Heart left ventricle (tissue), 16 donors: ENCODE data around the gene THRAP3. TPM values are rescaled to one million over a fixed set of nuclear protein-coding genes. Genes with fewer than 3 reads are reported as not detected.

ENCODE experiments used
- ATAC-seq, 4 donors: fragments of 200-7000 bp; cut with Tn5 transposase; one replicate each; pipeline ENCODE4 v1.9.1; 2020 to 2022; ENCODE audit warnings: moderate library complexity in 4 of 4, mild to moderate bottlenecking in 3 of 4, moderate number of reproducible peaks in 1 of 4
- DNase-seq, 5 donors: peaks; one replicate each; pipeline ENCODE4 v3.0.0-alpha.2; 2020
- H3K27ac ChIP-seq, 12 donors: fragments of 200-600 bp; sonication (generic) in 4 of 12; one replicate each; pipeline versions ENCODE4 v1.5.0 to v1.8.0; 2016 to 2022; ENCODE audit warnings: mild to moderate bottlenecking in 2 of 12
- H3K27me3 ChIP-seq, 9 donors: fragments of 200-600 bp; sonication (generic) in 2 of 9; one replicate each; pipeline versions ENCODE4 v1.5.1 to v1.8.0; 2016 to 2022; ENCODE audit warnings: mild to moderate bottlenecking in 3 of 9
- H3K36me3 ChIP-seq, 9 donors: fragments of 200-600 bp; sonication (generic) in 2 of 9; one replicate each; pipeline versions ENCODE4 v1.5.0 to v1.8.0; 2018 to 2022; ENCODE audit warnings: mild to moderate bottlenecking in 2 of 9
- H3K4me1 ChIP-seq, 12 donors: fragments of 200-600 bp; sonication (generic) in 4 of 12; one replicate each; pipeline versions ENCODE4 v1.5.0 to v1.8.0; 2016 to 2022; ENCODE audit warnings: mild to moderate bottlenecking in 3 of 12
- H3K4me3 ChIP-seq, 12 donors: fragments of 200-600 bp; sonication (generic) in 4 of 12; one replicate each; pipeline versions ENCODE4 v1.5.0 to v1.8.0; 2017 to 2022; ENCODE audit warnings: mild to moderate bottlenecking in 9 of 12, moderate library complexity in 4 of 12
- H3K9me3 ChIP-seq, 12 donors: fragments of 200-600 bp; sonication (generic) in 4 of 12; one replicate each; pipeline versions ENCODE4 v1.5.0 to v1.8.0; 2016 to 2022; ENCODE audit warnings: mild to moderate bottlenecking in 1 of 12
- POLR2A ChIP-seq, 2 donors: fragments of 450-650 bp; IDR thresholded peaks; one replicate each; pipeline ENCODE4 v1.6.1; 2017; ENCODE audit warnings: antibody characterized with exemption in 2 of 2, mild to moderate bottlenecking in 2 of 2, moderate library complexity in 2 of 2
- WGBS, 4 donors: extraction: QIAGEN DNeasy Blood & Tissue Kit in 2 of 4; methylation state at CpG; one replicate each; pipeline versions ENCODE4 v1.1.5 to v1.1.7; 2013 to 2018; 5-methylcytosine and 5-hydroxymethylcytosine counted together
- intact Hi-C, 10 donors: fragments of 100-400 bp; cut with DNase I; formaldehyde crosslinking; loops; one replicate each; pipeline versions ENCODE4 v1.11.1 to v1.14.2; 2022
- polyA plus RNA-seq, 2 donors: library from polyadenylated mRNA; stranded (reverse); fragments of 200-250 nt; gene quantifications; one replicate each; pipeline ENCODE4 v1.2.3, GENCODE V29; 2013
- total RNA-seq, 9 donors: library from RNA; depleted of rRNA in 2 of 9; stranded (reverse); fragments of >200 nt in 2 of 9; fragmentation: NEBNext Ultra II Directional in 3 of 9; extraction: Animal tissue kit (Norgen Biotek cat#: 25700) in 3 of 9; gene quantifications; one replicate each; pipeline versions ENCODE4 v1.1.0 to v1.2.4, GENCODE V29; 2016 to 2023
- TF ChIP-seq, protein P1 (sequence below), 12 donors: fragments of 200-600 bp; sonication (generic) in 4 of 12; IDR thresholded peaks; one replicate each; pipeline versions ENCODE4 v1.5.0 to v1.8.0; 2018 to 2022; ENCODE audit warnings: antibody characterized with exemption in 12 of 12, mild to moderate bottlenecking in 5 of 12
- donor health status: ischemic (EF 13 %, LVEDD 7.1; RV severe dilation, severe dysfunction).
- donor health status: healthy with polysubstance abuse.
- donor health status: DM: no; HTN: yes; CAD: no.
- donor health status: DM: no; HTN: no; CAD: no.
- donor health status: ischemic (EF 25% LVEDD 6.9; RV normal size, moderate dysfunction).
- donor health status: ischemic (EF 25% LVEDD 5.7; RV mildly dilated, moderate dysfunction).
- donor health status: healthy.
- donor health status: DM: yes; HTN: yes; CAD: no.
- donor health status: ischemic (EF 35%, LVEDD 5.7; RV mildly dilated, moderate dysfunction).
- donor health status: nonischemic (EF 11% LVEDD 7.7; RV severe dilation, severe dysfunction).
- donor health status: DM: yes; HTN: yes; CAD: no.
- donor health status: PGD.
- donor health status: ischemic (EF 29% LVEDD 5.4; RV normal size, mild dysfunction).
- donor health status: nonischemic (EF 23%, LVEDD 6.1; RV moderate dilation, normal function).

Gene THRAP3
- total and polyA plus RNA-seq, 11 donors: 27.9 to 106 (median 90.1) TPM

DNA sequence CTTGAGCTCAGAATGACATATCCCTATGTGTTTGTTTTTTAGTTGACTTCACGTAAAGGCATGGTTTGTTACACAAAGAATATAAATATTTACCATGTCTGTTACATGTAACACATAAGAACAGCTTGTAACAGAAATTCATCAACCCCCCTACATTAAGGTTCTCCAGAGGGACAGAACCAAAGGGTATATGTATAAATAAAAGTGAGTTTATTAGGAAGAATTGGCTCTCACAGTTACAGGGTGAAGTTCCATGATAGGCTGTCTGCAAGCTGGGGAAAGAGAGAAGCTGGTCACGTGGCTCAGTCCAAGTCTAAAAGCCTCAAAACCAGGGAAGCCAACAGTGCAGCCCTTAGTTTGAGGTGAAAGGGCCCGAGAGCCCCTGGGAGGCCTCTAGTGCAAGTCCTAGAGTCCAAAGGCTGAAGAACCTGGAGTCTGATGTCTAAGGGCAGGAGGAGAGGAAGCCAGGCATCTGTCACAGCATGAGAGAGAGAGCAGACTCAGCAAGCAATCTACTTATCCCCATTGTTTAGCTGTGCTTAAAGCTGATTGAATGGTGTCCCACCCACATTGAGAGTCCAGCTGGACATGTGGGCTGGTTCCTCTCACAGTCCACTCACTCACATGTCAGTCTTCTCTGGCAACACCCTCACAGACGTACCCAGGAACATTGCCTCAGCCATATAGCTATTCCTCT, 15.8 kb downstream of the THRAP3 start:
- DNase-seq: peak in 4 of 5 donors; percentile 63 to 81 (median 79)
- TF ChIP-seq POLR2A (IDR thresholded peaks at IDR 0.05): no peak
- TF ChIP-seq, protein P1, sequence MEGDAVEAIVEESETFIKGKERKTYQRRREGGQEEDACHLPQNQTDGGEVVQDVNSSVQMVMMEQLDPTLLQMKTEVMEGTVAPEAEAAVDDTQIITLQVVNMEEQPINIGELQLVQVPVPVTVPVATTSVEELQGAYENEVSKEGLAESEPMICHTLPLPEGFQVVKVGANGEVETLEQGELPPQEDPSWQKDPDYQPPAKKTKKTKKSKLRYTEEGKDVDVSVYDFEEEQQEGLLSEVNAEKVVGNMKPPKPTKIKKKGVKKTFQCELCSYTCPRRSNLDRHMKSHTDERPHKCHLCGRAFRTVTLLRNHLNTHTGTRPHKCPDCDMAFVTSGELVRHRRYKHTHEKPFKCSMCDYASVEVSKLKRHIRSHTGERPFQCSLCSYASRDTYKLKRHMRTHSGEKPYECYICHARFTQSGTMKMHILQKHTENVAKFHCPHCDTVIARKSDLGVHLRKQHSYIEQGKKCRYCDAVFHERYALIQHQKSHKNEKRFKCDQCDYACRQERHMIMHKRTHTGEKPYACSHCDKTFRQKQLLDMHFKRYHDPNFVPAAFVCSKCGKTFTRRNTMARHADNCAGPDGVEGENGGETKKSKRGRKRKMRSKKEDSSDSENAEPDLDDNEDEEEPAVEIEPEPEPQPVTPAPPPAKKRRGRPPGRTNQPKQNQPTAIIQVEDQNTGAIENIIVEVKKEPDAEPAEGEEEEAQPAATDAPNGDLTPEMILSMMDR (IDR thresholded peaks at IDR 0.05): no peak
- Histone ChIP-seq H3K9me3 (no peaks in the 10 kb centered on the region), H3K4me1 (peaks cover 0 to 82% (median 67%) of the 10 kb centered on the region in 12 donors), H3K27me3 (no peaks in the 10 kb centered on the region), H3K4me3 (no peak overlapping the region), H3K36me3 (peaks cover 0 to 53% (median 23%) of the 10 kb centered on the region in 9 donors), H3K27ac (peak overlapping the region in 11 of 12 donors; percentile 24 to 72 (median 60))
- ATAC-seq: peak; percentile 93 to 98 (median 96)
- WGBS, 4 donors: 28 to 37% (median 29%) methylated on average over 4 of the region's 4 CpGs
- intact Hi-C loops: loop anchor here in 5 of 10 donors (5.0 to 10.0 kb wide), 3 partner anchors 37 to 45 kb away; no protein-coding TSS in a partner anchor

DNA sequence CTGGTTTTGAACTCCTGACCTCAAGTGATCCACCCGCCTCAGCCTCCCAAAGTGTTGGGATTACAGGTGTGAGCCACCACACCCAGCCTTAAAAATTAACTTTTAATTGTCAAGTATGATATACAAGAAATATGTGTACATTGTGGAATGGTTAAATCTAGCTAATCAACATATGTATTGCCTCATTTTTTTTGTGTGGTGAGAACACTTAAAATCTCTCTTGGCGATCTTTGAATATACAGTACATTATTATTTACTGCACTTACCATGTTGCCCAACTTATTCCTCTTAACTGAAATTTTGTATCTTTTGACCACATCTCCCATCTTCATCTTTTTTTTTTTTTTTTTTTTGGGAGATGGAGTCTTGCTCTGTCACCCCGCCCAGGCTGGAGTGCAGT, 23.3 kb downstream of the THRAP3 start:
- Histone ChIP-seq H3K4me3 (no peak overlapping the region), H3K27ac (peak overlapping the region in 4 of 12 donors; percentile 67 to 79 (median 73)), H3K4me1 (peaks cover 0 to 71% (median 52%) of the 10 kb centered on the region in 12 donors), H3K27me3 (no peaks in the 10 kb centered on the region), H3K9me3 (no peaks in the 10 kb centered on the region), H3K36me3 (peaks cover 0 to 19% (median 3%) of the 10 kb centered on the region in 9 donors)
- intact Hi-C loops: no loop called here
- no peak for DNase-seq
- TF ChIP-seq POLR2A (IDR thresholded peaks at IDR 0.05): no peak
- TF ChIP-seq, protein P1 (IDR thresholded peaks at IDR 0.05): no peak
- 94 to 98% (median 95%) methylated on average over 3 of the region's 3 CpGs for WGBS, 4 donors
- ATAC-seq: no peak

DNA sequence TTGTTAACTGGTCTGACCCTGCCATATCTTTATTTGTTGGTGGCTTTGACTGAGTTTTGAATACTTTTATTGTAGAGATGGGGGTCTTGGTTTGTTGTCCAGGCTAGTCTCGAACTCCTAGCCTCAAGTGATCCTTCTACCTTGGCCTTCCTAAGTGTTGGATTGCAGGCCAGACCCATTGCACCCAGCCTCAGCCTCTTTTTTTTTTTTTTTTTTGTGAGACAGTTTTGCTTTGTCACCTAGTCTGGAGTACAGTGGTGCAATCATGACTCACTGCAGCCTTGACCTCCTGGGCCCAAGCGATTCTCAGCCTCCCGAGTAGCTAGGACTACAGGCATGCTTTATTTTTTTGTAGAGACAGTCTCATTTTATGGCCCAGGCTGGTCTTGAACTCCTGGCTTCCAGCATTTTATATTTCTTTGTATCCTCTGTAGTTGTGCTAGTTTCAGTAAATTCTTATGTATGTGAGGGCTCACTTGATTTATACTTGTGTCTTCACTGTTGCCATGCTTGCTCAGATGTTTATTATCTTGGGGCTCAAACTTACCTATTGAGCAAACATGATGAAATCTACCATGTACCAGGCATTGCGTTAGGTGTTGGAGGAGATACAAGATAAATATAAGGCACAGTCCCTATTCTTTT, 24.1 kb downstream of the THRAP3 start:
- WGBS, 4 donors: 53 to 70% (median 65%) methylated on average over 4 of the region's 4 CpGs
- peak in 3 of 4 donors; percentile 68 to 89 (median 88) for ATAC-seq
- intact Hi-C loops: no loop called here
- Histone ChIP-seq H3K36me3 (peaks cover 0 to 15% (median 3%) of the 10 kb centered on the region in 9 donors), H3K4me3 (no peak overlapping the region), H3K9me3 (no peaks in the 10 kb centered on the region), H3K27ac (peak overlapping the region in 7 of 12 donors; percentile 10 to 79 (median 67)), H3K4me1 (peaks cover 3 to 75% (median 57%) of the 10 kb centered on the region in 12 donors), H3K27me3 (no peaks in the 10 kb centered on the region)
- TF ChIP-seq POLR2A (IDR thresholded peaks at IDR 0.05): no peak
- TF ChIP-seq, protein P1 (IDR thresholded peaks at IDR 0.05): no peak
- DNase-seq: peak in 1 of 5 donors; percentile 70
